Transverse colon (tissue), 4 donors: ENCODE results near the gene PRKCSH. TPM values are rescaled to one million over a fixed set of nuclear protein-coding genes. Genes with fewer than 3 reads are reported as not detected.

Source experiments
- DNase-seq: peaks from one replicate; pipeline ENCODE4 v3.0.0-alpha.2; 2019
- H3K27ac ChIP-seq, 4 donors: fragments of 200-600 bp; sonication (generic); 2 replicates each; pipeline ENCODE4 v1.5.1; 2016 to 2018; ENCODE audit warnings: inconsistent platforms in 4 of 4
- H3K27me3 ChIP-seq: fragments of 200-600 bp; sonication (generic); 2 replicates; pipeline ENCODE4 v1.5.1; 2017; ENCODE audit warnings: inconsistent platforms
- H3K36me3 ChIP-seq, 4 donors: fragments of 200-600 bp; sonication (generic); 2 replicates each; pipeline ENCODE4 v1.5.1; 2017 to 2019; ENCODE audit warnings: inconsistent platforms in 4 of 4
- H3K4me1 ChIP-seq, 4 donors: fragments of 200-600 bp; sonication (generic); 2 replicates each; pipeline ENCODE4 v1.5.1; 2017 to 2020; ENCODE audit warnings: inconsistent platforms in 4 of 4
- H3K4me3 ChIP-seq, 4 donors: fragments of 200-600 bp; sonication (generic); 1 replicate in 1 of 4; 2 replicates in 3 of 4; pipeline versions ENCODE4 v1.5.1 to v1.6.1; 2017 to 2019; ENCODE audit warnings: inconsistent platforms in 4 of 4
- H3K9me3 ChIP-seq, 2 donors: fragments of 200-600 bp; sonication (generic); 2 replicates each; pipeline ENCODE4 v1.5.1; 2017 to 2019; ENCODE audit warnings: inconsistent platforms in 2 of 2
- EP300 ChIP-seq: sonication (generic); formaldehyde crosslinking; IDR thresholded peaks from one replicate; pipeline ENCODE4 v1.6.1; 2017; ENCODE audit warnings: antibody characterized with exemption, low read depth
- POLR2A ChIP-seq: fragments of 450-650 bp; IDR thresholded peaks from one replicate; pipeline ENCODE4 v1.6.1; 2016; ENCODE audit warnings: antibody characterized with exemption, mild to moderate bottlenecking, moderate library complexity
- POLR2AphosphoS5 ChIP-seq, 3 donors: sonication (generic); formaldehyde crosslinking; IDR thresholded peaks; one replicate each; pipeline ENCODE4 v1.6.1; 2016; ENCODE audit warnings: antibody characterized with exemption in 3 of 3
- WGBS, 2 donors: methylation state at CpG; one replicate each; pipeline ENCODE4 v1.1.5; 2018; ENCODE audit warnings: low coverage in 1 of 2; 5-methylcytosine and 5-hydroxymethylcytosine counted together
- in situ Hi-C, 4 donors: fragments of 200-750 bp; cut with MboI; loops; one replicate each; pipeline versions ENCODE4 v1.15.0 to v1.15.1; 2017; ENCODE audit warnings: low sequenced_read_pairs in 3 of 4, low pct_ligation_motif_present in 1 of 4, low pct_unique_long_range_greater_than_20kb in 1 of 4
- intact Hi-C: fragments of 100-400 bp; cut with DNase I; formaldehyde crosslinking; loops from one replicate; pipeline ENCODE4 v1.15.1; 2023; ENCODE audit warnings: low total_unique reads
- total RNA-seq, 4 donors: library from RNA; depleted of rRNA; stranded (reverse); fragments of >200 nt; gene quantifications; one replicate each; pipeline ENCODE4 v1.1.0, GENCODE V29; 2016
- TF ChIP-seq, protein P1 (sequence below), 5 experiments: fragments of 200-600 bp in 3 of 5; fragments of 450-650 bp in 2 of 5; sonication (generic) in 3 of 5; IDR thresholded peaks; 1 replicate in 2 of 5; 2 replicates in 3 of 5; pipeline ENCODE4 v1.5.1; 2016 to 2017; ENCODE audit warnings: antibody characterized with exemption in 5 of 5, inconsistent platforms in 3 of 5, mild to moderate bottlenecking in 2 of 5, moderate library complexity in 1 of 5

PRKCSH gene
- total RNA-seq, 4 donors from 2014 or later: 119 to 195 (median 183) TPM

DNA sequence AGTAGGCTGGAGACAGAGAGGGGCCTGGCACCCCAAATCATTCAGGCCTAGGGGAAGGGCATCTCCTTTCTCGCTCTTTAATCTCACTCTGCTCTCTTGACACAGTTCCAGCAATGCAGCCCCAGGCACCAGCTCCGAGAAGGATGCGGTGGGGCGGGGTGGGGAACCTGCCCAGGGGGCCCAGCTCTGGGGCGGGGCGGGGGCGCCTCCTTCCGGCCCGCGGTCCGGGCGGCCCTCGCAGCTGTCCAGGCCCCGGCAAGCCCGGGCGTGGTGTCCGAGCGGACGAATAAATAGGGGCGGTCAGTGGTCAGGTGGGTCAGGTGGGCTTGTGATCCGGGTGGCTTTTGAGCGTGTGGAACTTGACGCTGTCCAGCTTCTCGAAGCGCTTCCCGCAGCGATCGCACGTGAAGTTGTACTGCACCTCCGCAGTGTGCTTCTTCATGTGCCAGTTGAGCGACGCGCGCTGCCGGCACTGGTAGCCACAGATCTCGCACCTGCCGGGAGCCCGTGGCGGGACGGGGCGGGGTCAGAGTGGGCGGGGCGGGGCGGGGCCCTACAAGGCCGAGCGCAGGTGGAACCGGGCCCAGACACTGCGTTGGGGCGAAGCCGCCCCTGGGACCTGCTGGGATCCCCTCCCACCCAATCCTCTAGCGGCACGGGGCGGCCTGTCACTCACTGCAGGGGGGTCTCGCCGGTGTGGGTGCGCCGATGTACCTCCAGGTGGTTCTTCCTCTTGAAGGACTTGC lies 48.1 kb downstream of the PRKCSH start:
- no peak for DNase-seq
- no peak for TF ChIP-seq POLR2AphosphoS5 (IDR thresholded peaks at IDR 0.05)
- TF ChIP-seq, protein P1, sequence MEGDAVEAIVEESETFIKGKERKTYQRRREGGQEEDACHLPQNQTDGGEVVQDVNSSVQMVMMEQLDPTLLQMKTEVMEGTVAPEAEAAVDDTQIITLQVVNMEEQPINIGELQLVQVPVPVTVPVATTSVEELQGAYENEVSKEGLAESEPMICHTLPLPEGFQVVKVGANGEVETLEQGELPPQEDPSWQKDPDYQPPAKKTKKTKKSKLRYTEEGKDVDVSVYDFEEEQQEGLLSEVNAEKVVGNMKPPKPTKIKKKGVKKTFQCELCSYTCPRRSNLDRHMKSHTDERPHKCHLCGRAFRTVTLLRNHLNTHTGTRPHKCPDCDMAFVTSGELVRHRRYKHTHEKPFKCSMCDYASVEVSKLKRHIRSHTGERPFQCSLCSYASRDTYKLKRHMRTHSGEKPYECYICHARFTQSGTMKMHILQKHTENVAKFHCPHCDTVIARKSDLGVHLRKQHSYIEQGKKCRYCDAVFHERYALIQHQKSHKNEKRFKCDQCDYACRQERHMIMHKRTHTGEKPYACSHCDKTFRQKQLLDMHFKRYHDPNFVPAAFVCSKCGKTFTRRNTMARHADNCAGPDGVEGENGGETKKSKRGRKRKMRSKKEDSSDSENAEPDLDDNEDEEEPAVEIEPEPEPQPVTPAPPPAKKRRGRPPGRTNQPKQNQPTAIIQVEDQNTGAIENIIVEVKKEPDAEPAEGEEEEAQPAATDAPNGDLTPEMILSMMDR (IDR thresholded peaks at IDR 0.05): no peak
- no peak for TF ChIP-seq EP300
- Histone ChIP-seq H3K9me3 (no peaks in the 10 kb centered on the region), H3K4me3 (no peak overlapping the region), H3K27me3 (peaks cover 56% of the 10 kb centered on the region), H3K4me1 (peaks cover 7 to 32% (median 26%) of the 10 kb centered on the region in 4 donors), H3K27ac (no peak overlapping the region), H3K36me3 (peaks cover 0 to 4% (median 0%) of the 10 kb centered on the region in 4 donors)
- intact Hi-C loops: no loop called here
- WGBS, 2 donors: 94% methylated on average over 32 of the region's 57 CpGs; no CpG with 5 or more reads in 1 of the 2 donors
- in situ Hi-C loops: loop anchor here in 2 of 4 donors (25.0 kb wide), 2 partner anchors 96 to 196 kb away; partner anchors contain the start of genes EPOR (in 1 of the 2) and TSPAN16 (in 1 of the 2)

DNA sequence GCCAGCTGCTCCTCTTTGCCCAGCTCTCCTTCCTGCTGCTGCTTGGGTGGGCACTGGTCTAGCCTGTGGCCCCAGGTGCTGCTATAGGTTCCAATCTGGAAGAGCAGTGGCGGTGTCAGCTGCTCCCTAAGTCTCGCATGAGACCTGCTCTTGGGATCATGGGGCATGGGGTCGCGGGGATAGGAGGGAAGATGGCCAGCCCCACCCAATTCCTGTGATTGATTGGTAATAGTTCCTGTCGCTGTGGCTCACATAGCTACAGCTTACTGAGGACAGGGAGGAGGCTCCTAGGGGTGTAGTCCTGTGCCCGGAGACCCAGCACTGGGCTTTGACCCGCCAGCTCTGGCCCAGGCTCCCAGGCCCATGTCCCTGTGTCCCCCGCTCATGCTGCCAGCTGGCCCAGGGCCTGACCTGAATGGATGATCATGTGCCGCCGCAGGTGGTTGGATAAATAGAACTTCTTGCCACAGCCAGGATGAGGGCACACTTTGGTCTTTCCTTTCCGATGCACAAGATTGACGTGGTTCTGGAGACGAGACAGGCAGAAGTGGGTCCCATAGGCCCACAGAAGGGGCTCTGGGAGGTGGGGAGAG lies 49.9 kb downstream of the PRKCSH start:
- H3K4me3 ChIP-seq: no peak overlapping the region
- no peak overlapping the region for H3K27ac ChIP-seq
- in situ Hi-C loops (loop anchor here in 2 of 4 donors (25.0 kb wide), 2 partner anchors 98 to 198 kb away; partner anchors contain the start of genes EPOR (in 1 of the 2) and TSPAN16 (in 1 of the 2)), intact Hi-C loops (no loop called here)
- 93% methylated on average over 13 of the region's 13 CpGs; no CpG with 5 or more reads in 1 of the 2 donors for WGBS, 2 donors
- H3K9me3 ChIP-seq: no peaks in the 10 kb centered on the region
- peaks cover 0 to 4% (median 0%) of the 10 kb centered on the region in 4 donors for H3K36me3 ChIP-seq
- H3K4me1 ChIP-seq: peaks cover 7 to 20% (median 14%) of the 10 kb centered on the region in 4 donors
- H3K27me3 ChIP-seq: peaks cover 38% of the 10 kb centered on the region
- no peak for TF ChIP-seq POLR2AphosphoS5 (IDR thresholded peaks at IDR 0.05)
- TF ChIP-seq POLR2A: no peak
- TF ChIP-seq, protein P1 (IDR thresholded peaks at IDR 0.05): no peak
- no peak for TF ChIP-seq EP300
- no peak for DNase-seq

DNA sequence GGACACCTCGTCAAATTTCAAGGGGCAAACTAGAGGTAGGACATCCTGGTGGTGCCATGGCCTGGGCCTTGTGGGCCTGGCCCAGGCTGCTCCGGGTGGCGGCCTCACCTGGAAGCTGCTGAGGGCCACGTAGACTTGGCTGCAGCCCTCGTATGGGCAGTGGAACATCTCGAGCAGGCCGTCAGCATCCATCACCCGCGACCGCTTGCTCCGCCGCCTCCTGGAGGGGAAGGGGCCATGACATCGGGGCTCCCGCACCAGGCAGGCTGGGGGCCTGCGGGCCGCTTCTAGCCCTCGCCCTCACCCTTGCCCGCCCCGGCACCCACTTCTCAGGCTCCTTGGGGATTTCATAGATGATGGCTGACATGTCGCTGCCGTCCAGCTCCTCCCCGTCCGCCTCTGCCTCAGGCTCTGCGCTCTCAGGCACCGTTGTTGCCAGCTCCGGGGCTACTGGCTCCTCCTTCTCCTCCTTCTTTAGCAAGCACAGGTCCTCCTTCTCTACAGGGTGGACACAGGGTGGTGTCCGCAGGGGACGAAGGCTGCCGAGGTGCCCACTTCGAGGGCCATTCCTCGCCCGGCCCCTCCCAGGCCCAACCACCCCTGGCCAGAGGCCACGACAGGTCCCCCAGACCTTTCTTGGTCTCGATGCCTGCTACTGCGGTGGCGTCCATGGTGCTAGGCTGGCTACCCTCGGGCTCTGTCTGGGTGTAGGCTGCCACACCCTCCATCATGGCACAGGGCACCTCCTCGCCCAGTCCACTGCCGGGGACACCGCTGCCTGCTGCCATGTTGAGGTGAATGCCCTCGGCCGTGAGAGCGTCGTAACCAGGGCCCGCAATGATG lies 51.4 kb downstream of the PRKCSH start:
- intact Hi-C loops: no loop called here
- no peak overlapping the region for H3K27ac ChIP-seq
- peaks cover 0 to 4% (median 0%) of the 10 kb centered on the region in 4 donors for H3K36me3 ChIP-seq
- peaks cover 6 to 19% (median 11%) of the 10 kb centered on the region in 4 donors for H3K4me1 ChIP-seq
- no peaks in the 10 kb centered on the region for H3K9me3 ChIP-seq
- in situ Hi-C loops: loop anchor here in 2 of 4 donors (25.0 kb wide), 2 partner anchors 100 to 200 kb away; partner anchors contain the start of genes EPOR (in 1 of the 2) and TSPAN16 (in 1 of the 2)
- TF ChIP-seq POLR2A: no peak
- TF ChIP-seq, protein P1 (IDR thresholded peaks at IDR 0.05): no peak
- TF ChIP-seq EP300: no peak
- no peak for TF ChIP-seq POLR2AphosphoS5 (IDR thresholded peaks at IDR 0.05)
- no peak overlapping the region for H3K4me3 ChIP-seq
- H3K27me3 ChIP-seq: peaks cover 23% of the 10 kb centered on the region
- 87 to 91% methylated on average over 9 to 45 of the region's 45 CpGs for WGBS, 2 donors
- DNase-seq: no peak
